GM19397 (cell line): ENCODE data around the gene DRAM2.
A peak's percentile ranks its signal among the peaks of the same experiment; 100 is the strongest.
"Not testable (repeated sequence)": the region's sequence is repeated elsewhere in the genome, so short reads cannot be mapped to it uniquely, and the experiment has no call there.

Experiments used
- ATAC-seq: cut with Tn5 transposase; IDR thresholded peaks from one replicate; pipeline ENCODE4 v1.9.1; 2021; ENCODE audit warnings: mild to moderate bottlenecking, moderate library complexity; ENCODE audit not compliant: unreplicated experiment

The DRAM2 gene

GRCh38 chr1:111145542-111145941 lies 5.6 kb upstream of the DRAM2 start:
- no peak for ATAC-seq

GRCh38 chr1:111142356-111142975 lies 2.6 kb upstream of the DRAM2 start:
- ATAC-seq, result no peak

GRCh38 chr1:111141245-111142220 lies 1.6 kb upstream of the DRAM2 start:
- ATAC-seq, result no peak

GRCh38 chr1:111140680-111140967 lies 731 bp upstream of the DRAM2 start:
- no peak for ATAC-seq

- peak; percentile 42 for ATAC-seq
These were observed 453 bp downstream of the DRAM2 start for GRCh38 chr1:111139324-111139955.

- ATAC-seq, result no peak
These were observed 6.0 kb downstream of the DRAM2 start for GRCh38 chr1:111133866-111134265.

- no peak for ATAC-seq
These were observed 8.2 kb downstream of the DRAM2 start for GRCh38 chr1:111131693-111132092.

- ATAC-seq, result no peak
These were observed 10.5 kb downstream of the DRAM2 start for GRCh38 chr1:111129376-111129775.

- ATAC-seq, result peak; percentile 82
These were observed 11.8 kb downstream of the DRAM2 start for GRCh38 chr1:111127923-111128643.

GRCh38 chr1:111126354-111126753 lies 13.5 kb downstream of the DRAM2 start:
- ATAC-seq, result no peak

GRCh38 chr1:111116496-111116895 lies 23.4 kb downstream of the DRAM2 start:
- no peak for ATAC-seq

- ATAC-seq, result no peak
These were observed 29.5 kb downstream of the DRAM2 start for GRCh38 chr1:111110197-111110899.

GRCh38 chr1:111104981-111105380 lies 34.9 kb downstream of the DRAM2 start:
- ATAC-seq, result no peak

- no peak for ATAC-seq
These were observed 37.8 kb downstream of the DRAM2 start for GRCh38 chr1:111101854-111102642.

GRCh38 chr1:111099289-111099688 lies 40.6 kb downstream of the DRAM2 start:
- ATAC-seq, result no peak

GRCh38 chr1:111097356-111098099 lies 42.4 kb downstream of the DRAM2 start:
- no peak for ATAC-seq

GRCh38 chr1:111095421-111095820 lies 44.5 kb downstream of the DRAM2 start:
- ATAC-seq, result not testable (repeated sequence)

- no peak for ATAC-seq
These were observed 50.3 kb downstream of the DRAM2 start for GRCh38 chr1:111089638-111090037.

- no peak for ATAC-seq
These were observed 54.2 kb downstream of the DRAM2 start for GRCh38 chr1:111085676-111086075.
